ENCODE results near the gene SIN3A.

Gene SIN3A

DNA sequence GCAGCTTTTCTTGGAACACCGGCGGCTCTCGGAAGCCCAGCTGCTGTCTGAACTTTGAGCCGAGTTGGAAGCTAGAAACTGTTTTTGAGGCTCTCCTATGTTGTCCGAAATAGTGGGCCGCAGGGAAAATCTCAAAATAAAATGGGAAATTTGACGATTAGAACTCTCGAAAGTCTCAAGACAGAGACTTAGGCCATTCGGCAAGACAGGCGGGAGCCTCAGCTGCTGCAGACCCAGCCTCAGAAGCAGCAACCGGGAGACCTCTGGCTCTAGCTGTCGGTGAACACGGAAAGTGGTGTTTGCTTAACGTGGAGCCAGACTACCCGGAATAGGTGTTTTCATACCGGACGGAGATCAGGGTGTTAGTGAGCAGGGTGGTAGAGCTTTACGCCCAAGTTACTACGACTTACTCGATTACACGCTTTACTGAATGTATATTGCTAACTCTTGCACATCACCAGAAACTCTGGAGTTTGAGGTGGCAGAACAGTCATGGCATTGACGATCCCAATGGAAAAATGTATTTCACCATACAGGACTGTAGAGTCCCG, 82.7 kb downstream of the SIN3A start:
- H3K4me1 ChIP-seq (ENCODE audit: insufficient read depth, poor library complexity, severe bottlenecking): peaks cover 9% of the 10 kb centered on the region
- no peaks in the 10 kb centered on the region for H3K27me3 ChIP-seq (ENCODE audit: insufficient read depth, poor library complexity, severe bottlenecking)
- TF ChIP-seq, protein P1, sequence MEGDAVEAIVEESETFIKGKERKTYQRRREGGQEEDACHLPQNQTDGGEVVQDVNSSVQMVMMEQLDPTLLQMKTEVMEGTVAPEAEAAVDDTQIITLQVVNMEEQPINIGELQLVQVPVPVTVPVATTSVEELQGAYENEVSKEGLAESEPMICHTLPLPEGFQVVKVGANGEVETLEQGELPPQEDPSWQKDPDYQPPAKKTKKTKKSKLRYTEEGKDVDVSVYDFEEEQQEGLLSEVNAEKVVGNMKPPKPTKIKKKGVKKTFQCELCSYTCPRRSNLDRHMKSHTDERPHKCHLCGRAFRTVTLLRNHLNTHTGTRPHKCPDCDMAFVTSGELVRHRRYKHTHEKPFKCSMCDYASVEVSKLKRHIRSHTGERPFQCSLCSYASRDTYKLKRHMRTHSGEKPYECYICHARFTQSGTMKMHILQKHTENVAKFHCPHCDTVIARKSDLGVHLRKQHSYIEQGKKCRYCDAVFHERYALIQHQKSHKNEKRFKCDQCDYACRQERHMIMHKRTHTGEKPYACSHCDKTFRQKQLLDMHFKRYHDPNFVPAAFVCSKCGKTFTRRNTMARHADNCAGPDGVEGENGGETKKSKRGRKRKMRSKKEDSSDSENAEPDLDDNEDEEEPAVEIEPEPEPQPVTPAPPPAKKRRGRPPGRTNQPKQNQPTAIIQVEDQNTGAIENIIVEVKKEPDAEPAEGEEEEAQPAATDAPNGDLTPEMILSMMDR (IDR thresholded peaks at IDR 0.05; ENCODE audit: poor library complexity, severe bottlenecking): no peak
- ATAC-seq (ENCODE audit: low read depth): peak; percentile 3
- peaks cover 73% of the 10 kb centered on the region for H3K36me3 ChIP-seq (ENCODE audit: low read depth)
- H3K27ac ChIP-seq (ENCODE audit: poor library complexity, severe bottlenecking): peak overlapping the region; percentile 84
- H3K9me3 ChIP-seq (ENCODE audit: severe bottlenecking): no peaks in the 10 kb centered on the region
- peak overlapping the region; percentile 79 for H3K4me3 ChIP-seq (ENCODE audit: severe bottlenecking)
- no peak for DNase-seq (ENCODE audit: low spot score)

DNA sequence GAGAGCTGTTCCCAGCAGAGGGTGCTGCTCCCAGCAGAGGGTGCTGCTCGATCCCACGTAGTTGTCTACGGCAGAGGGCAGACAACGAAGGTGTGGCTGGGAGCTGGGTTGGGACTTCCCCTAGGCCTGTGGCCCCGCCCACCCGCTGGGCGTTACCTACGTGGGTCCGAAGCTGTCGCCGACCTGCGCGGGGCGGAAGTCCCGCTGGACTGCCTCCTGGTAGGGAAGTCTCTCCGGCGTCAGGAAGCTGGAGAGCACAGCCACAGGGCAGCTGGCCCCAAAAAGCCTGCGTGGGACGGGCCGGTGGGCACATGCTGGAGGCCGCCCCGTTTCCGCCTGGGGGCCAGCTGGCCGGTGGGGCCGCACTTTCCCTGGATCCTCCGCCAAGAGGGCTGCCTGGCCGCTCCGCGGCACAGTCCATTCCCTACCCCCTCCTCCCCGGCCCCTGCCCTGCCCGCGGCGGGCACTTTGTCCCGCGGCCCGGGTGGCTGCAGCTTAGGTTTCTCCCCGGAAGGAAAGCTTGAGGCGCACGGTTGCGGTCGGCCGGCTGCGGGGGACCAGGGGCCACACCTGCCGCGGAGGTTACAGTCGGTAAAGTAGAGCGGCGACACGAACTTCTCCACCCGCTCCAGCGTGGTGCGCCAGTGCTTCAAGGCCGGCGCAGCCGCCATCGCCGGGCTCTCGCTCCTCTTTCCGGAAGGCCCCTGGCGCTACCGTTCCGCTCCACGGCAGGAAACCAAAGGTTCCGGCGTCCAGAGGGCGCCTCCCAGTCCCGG, 83.4 kb downstream of the SIN3A start, which contains the start of gene MAN2C1:
MAN2C1 (minus strand) TSS at position 695 of the 776 bp plus-strand sequence; CDS start at position 671, 24 bp downstream.
- peak within 1 kb of the TSS; percentile 79 for H3K4me3 ChIP-seq (ENCODE audit: severe bottlenecking)
- no peaks in the 10 kb centered on the region for H3K9me3 ChIP-seq (ENCODE audit: severe bottlenecking)
- peaks cover 9% of the 10 kb centered on the region for H3K4me1 ChIP-seq (ENCODE audit: insufficient read depth, poor library complexity, severe bottlenecking)
- peak; percentile 87 for ATAC-seq (ENCODE audit: low read depth)
- no peaks in the 10 kb centered on the region for H3K27me3 ChIP-seq (ENCODE audit: insufficient read depth, poor library complexity, severe bottlenecking)
- TF ChIP-seq, protein P1 (IDR thresholded peaks at IDR 0.05; ENCODE audit: poor library complexity, severe bottlenecking): peak; percentile 99
- peak within 1 kb of the TSS; percentile 84 for H3K27ac ChIP-seq (ENCODE audit: poor library complexity, severe bottlenecking)
- peak; percentile 99 for DNase-seq (ENCODE audit: low spot score)
- peaks cover 66% of the 10 kb centered on the region for H3K36me3 ChIP-seq (ENCODE audit: low read depth)

DNA sequence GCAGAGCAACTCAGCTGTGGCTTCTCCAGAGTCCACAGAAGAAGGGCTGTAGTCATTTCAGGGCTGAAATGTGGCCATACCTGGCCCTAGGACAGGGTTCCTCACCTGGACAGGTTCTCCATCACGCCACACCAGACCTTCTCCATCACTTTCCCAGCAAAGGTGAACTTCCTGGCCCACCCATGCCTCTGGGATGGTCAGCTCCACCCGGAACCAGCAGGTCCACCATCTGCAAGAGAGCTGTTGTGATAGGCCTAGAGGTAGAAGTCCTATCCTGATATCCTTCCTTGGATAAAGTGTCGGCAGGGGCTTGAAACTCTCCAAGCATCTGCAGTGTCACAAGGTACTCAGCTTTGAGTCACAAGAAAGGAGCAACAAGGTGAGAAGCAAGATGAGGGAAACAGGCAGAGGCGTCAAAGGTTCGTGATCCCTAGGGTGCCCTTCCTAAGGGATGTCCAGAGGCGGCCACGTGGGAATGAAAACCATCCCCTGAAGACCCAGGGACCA, 84.0 kb downstream of the SIN3A start:
- peak overlapping the region; percentile 79 for H3K4me3 ChIP-seq (ENCODE audit: severe bottlenecking)
- no peaks in the 10 kb centered on the region for H3K9me3 ChIP-seq (ENCODE audit: severe bottlenecking)
- H3K27me3 ChIP-seq (ENCODE audit: insufficient read depth, poor library complexity, severe bottlenecking): no peaks in the 10 kb centered on the region
- DNase-seq (ENCODE audit: low spot score) (no peak), ATAC-seq (ENCODE audit: low read depth) (no peak)
- H3K27ac ChIP-seq (ENCODE audit: poor library complexity, severe bottlenecking): peak overlapping the region; percentile 84
- peaks cover 9% of the 10 kb centered on the region for H3K4me1 ChIP-seq (ENCODE audit: insufficient read depth, poor library complexity, severe bottlenecking)
- TF ChIP-seq, protein P1 (IDR thresholded peaks at IDR 0.05; ENCODE audit: poor library complexity, severe bottlenecking): no peak
- peaks cover 68% of the 10 kb centered on the region for H3K36me3 ChIP-seq (ENCODE audit: low read depth)

DNA sequence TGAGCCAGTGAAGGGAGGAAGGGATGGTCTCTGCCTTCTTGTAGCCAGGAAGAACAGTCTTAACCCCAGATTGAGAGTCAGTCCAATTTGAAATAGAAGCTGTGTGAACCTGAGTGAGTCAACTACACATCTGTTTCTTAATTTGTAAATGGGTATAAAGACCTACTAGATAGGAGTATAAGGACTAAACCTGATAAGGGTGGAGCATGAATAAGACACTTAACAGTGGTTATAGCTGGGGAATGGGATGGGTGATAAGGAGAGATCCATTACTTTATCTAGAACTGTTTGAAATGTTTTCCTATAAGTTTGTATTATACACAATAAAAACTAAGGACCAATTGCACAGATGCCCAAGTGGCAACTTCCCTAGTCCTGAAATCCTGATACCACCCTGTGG, 84.5 kb downstream of the SIN3A start:
- no peak for ATAC-seq (ENCODE audit: low read depth)
- no peak for DNase-seq (ENCODE audit: low spot score)
- Histone ChIP-seq H3K4me3 (ENCODE audit: severe bottlenecking) (no peak overlapping the region), H3K4me1 (ENCODE audit: insufficient read depth, poor library complexity, severe bottlenecking) (peaks cover 9% of the 10 kb centered on the region), H3K36me3 (ENCODE audit: low read depth) (peaks cover 68% of the 10 kb centered on the region), H3K27me3 (ENCODE audit: insufficient read depth, poor library complexity, severe bottlenecking) (no peaks in the 10 kb centered on the region), H3K27ac (ENCODE audit: poor library complexity, severe bottlenecking) (no peak overlapping the region), H3K9me3 (ENCODE audit: severe bottlenecking) (no peaks in the 10 kb centered on the region)
- TF ChIP-seq, protein P1 (IDR thresholded peaks at IDR 0.05; ENCODE audit: poor library complexity, severe bottlenecking): no peak
